Measurements from ENCODE around the gene PHYKPL.

DNA sequence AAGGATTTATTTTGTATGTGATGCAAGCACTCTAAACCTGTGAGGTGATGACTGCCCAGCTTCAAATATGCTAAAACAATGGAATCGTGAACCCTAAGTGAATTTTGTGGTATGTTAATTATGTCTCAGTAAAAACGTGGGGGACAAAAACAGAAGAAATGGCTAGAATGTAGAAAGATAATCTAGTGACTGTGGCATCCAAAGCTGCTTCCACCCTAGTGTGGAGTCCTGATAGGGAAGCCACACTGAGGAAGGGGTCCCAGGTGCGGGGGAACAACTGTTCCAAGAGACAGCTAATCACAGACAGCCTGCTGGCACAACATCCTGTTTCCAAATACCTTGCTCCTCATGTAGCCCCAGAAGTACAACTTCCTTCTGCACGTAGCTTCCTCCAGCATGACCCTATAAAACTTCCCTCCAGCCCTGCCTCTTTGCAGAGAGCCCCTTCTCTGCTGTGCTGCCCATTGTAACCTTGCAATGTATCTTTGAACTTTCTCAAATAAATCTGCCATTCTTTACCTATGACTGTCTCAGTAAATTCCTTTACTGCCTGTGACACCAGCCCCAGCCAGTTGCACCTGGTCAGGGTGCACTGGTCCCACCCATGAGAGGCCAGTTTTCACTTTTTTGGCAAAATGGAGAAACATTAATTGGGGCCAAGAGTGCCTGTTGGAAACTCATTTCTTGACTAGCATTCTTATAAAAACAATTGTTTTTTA is 50.3 kb downstream of the PHYKPL start:
- no peak for TF ChIP-seq CTCF (IDR thresholded peaks at IDR 0.05; ENCODE audit: low read length)
- TF ChIP-seq EZH2 (IDR thresholded peaks at IDR 0.05; ENCODE audit: borderline replicate concordance, low read length): no peak
